GM12801 (cell line): ENCODE data around the gene DDX17.

Experiments used
- TF ChIP-seq, protein P1 (sequence below): IDR thresholded peaks from one replicate; pipeline ENCODE4 v1.5.1; 2011; ENCODE audit warnings: control low read depth; ENCODE audit not compliant: insufficient read length; ENCODE audit errors: extremely low read depth

DDX17 gene

DNA sequence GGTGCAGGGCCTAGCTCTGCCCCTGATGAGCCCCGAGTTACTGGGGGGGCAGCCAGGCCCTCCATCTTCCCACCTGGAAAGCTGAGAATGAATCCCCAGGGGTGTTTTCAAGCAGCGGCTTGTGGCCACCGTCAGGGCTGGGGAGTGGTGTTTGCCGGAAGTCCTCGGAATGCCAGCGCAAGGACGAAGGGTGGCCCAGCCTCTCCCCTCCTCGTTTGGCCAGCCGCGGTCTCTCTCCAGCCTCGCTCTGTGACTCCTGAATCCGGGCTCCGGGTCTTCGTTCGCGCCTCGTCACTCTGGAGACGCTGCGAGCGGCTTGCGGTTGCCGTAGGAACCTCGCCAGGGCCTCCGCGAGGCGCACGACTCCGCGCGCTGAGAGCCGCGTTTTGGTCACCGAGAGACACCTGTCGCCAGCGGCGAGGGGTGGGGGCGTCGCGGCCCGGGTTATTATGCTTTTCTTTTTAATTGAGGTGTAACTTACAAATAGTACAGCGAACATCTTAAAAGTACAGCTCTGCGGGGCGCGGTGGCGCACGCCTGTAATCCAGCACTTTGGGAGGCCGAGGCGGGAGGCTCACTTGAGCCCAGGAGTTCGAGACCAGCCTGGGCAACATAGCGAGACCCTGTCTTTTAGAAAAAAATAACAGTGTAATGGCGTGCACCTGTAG is 44.6 kb downstream of the DDX17 start:
- TF ChIP-seq, protein P1, sequence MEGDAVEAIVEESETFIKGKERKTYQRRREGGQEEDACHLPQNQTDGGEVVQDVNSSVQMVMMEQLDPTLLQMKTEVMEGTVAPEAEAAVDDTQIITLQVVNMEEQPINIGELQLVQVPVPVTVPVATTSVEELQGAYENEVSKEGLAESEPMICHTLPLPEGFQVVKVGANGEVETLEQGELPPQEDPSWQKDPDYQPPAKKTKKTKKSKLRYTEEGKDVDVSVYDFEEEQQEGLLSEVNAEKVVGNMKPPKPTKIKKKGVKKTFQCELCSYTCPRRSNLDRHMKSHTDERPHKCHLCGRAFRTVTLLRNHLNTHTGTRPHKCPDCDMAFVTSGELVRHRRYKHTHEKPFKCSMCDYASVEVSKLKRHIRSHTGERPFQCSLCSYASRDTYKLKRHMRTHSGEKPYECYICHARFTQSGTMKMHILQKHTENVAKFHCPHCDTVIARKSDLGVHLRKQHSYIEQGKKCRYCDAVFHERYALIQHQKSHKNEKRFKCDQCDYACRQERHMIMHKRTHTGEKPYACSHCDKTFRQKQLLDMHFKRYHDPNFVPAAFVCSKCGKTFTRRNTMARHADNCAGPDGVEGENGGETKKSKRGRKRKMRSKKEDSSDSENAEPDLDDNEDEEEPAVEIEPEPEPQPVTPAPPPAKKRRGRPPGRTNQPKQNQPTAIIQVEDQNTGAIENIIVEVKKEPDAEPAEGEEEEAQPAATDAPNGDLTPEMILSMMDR: no peak

DNA sequence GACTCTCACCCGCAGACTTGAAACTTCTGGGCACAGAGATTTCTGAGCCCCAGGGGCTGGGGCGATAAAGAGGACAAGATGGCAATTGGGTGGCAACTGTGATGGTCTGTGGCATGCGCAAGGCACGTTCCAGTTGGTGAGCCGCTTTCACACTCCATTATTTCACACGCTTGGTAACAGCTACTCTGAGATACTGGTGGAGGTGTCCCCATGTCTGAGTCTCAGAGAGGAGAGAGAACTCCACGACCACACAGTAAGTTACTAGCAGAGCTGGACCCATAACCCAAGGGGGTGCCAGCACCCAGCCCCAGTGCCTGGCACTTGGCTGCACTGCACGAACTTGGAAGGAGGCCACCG is 45.1 kb downstream of the DDX17 start:
- TF ChIP-seq, protein P1: no peak

DNA sequence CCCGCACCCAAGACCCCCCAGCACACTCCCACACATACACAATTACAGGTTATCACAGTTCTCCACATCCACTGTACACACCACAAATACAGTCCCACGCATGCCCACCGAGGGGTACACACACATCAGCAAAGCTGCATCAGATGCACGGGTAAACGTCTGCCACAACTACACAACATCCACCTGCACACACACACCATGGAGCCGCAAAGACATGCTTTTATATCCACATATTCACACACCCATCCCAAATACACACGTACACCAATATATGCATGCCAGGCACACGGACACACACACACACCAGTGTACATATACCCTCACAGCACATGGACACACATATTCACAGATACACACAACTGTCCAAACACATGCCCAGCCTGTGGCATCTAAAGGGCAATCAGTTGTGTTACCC is 45.7 kb downstream of the DDX17 start:
- TF ChIP-seq, protein P1: no peak

DNA sequence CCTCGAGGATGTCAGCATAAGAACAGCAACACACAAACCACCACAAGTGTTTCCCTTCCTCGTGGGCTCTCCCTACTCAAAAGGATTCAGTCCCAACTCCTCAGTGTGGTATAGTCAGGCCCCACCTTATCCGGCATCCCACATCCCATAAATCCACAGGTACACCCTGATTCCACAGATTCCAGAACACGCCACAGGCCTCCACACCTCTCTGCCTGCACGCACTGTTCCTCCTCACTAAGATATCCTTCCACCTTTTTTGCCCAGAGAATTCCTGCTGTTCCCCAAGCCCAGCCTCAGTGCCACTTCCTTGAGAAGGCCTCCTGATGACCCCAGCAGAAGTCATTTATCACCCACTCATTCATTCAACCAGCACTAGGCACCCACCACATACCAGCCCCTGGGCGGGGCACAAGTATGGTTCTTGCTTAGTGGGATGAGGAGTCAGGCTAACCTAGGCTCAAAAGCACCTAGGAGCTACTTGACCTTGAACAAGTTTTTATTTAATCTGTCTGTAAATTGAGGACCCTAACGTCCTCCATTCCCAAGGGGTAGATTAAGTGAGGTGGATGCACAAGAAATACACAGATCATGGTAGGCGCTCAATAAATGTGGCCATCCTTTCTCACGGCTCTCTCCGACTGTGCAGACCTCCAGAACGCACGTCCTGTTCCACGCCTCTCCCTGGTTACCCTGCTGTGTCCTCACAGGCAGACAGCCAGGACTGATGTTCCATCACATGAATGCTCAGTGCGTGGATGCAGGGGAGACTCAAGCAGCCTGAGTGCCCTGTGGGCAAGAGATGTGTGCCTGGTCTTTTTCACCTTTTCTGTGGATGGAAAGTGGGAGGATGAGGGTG is 49.0 kb downstream of the DDX17 start:
- TF ChIP-seq, protein P1: no peak

DNA sequence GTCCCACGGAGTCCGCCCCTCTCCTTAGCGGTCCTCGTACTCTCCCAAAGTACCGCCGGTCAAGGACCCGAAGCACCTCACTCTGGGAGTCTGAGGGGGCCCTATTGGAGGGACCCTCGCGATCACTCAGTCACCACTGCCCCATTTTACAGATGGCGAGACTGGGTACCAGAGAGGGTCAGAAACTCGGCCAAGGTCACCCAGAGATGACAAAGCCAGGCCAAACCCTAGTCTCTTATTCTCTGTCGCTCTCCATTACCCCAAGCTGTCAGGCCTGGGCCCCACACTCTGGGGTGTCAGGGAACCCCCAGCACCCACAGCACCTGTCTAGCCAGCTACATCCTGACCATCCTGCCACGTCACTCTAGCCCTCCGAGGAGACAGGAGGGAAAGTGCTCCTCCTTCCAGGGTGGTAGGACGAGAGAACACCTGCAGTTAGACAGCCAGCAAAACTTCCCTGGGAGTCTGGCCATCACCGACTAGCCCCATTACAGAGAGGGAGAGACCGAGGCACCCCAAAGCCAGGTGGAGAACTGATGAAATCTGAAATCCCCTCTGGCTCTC is 49.8 kb downstream of the DDX17 start:
- TF ChIP-seq, protein P1: no peak

DNA sequence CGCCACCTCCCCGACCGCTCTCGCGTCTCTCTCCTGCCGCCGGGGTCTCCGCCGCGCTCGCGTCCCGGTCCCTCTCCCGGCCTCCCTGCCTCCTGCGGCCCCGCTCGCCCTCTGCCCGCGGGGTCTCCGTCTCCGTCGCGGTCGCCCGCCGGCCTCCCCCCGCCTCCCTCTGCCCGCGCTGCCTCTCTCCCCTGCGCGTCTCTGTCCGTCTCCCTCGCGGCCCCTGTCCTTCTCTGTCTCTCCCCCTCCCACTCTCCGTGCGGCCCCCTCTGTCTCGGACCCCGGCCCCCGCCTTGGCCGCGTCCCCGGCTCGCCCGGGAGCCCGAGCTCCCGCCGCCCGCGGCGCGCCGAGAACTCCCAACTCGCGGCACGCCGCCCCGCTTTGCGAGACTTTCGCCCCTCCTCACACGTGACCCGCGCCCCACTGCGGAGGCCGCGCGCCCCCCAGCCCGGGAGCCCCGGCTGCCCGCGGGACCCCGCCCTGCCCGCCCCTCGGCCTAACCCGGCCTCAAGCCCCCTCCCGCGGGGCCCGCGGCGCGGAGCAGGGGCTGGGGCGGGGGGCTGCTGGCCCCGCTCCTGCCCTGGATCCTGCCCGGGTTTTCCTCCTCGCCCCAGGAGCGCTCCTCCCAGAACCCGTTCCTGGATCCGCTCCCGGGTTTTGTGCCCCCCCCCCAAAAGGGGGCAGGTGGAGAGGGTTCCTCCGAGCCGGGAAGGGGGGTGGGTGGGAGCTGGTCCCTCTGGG is 50.4 kb downstream of the DDX17 start:
- TF ChIP-seq, protein P1: no peak

DNA sequence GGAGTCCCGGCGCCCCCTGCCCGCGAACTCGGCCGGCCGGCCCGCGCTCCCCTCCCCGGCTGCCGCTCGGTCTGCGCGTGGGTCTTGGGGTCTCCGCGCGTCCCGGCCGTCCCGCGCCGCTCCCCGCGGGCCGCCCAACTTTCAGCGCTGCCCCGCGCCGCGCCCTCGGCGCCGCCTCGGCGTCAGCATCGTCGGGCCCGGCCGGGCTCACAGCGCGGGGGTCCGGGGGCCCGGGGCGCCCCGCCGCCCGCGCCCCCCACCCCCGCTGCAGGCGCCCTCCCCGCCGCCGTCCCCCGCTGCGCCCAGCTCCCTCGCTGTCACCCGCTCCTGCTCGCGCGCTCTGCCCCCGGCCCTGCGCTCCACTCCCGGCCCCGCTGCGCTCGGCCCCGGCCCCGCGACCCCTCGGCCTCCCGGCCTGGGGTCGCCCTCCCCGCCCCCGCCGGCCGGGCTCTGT is 51.0 kb downstream of the DDX17 start, which contains the start of gene KCNJ4:
KCNJ4 (minus strand) TSS at position 124 of the 454 bp plus-strand sequence. CDS start 27,067 bp downstream, outside the sequence.
- TF ChIP-seq, protein P1: no peak
